ENCODE measurements around the gene HOXC9. TPM values are rescaled to one million over a fixed set of nuclear protein-coding genes. Genes with fewer than 3 reads are reported as not detected.

The HOXC9 gene
- total RNA-seq, 1 experiment from 2014 or later, result 9.4 TPM

GRCh38 chr12:53994009-53994263, 6.0 kb upstream of the HOXC9 start:
- in situ Hi-C loops (cut with HindIII; ENCODE audit: low pct_unique_long_range_greater_than_20kb, low sequenced_read_pairs), result no loop called here
- no peak for DNase-seq (ENCODE audit: low read depth, low spot score)

DNA sequence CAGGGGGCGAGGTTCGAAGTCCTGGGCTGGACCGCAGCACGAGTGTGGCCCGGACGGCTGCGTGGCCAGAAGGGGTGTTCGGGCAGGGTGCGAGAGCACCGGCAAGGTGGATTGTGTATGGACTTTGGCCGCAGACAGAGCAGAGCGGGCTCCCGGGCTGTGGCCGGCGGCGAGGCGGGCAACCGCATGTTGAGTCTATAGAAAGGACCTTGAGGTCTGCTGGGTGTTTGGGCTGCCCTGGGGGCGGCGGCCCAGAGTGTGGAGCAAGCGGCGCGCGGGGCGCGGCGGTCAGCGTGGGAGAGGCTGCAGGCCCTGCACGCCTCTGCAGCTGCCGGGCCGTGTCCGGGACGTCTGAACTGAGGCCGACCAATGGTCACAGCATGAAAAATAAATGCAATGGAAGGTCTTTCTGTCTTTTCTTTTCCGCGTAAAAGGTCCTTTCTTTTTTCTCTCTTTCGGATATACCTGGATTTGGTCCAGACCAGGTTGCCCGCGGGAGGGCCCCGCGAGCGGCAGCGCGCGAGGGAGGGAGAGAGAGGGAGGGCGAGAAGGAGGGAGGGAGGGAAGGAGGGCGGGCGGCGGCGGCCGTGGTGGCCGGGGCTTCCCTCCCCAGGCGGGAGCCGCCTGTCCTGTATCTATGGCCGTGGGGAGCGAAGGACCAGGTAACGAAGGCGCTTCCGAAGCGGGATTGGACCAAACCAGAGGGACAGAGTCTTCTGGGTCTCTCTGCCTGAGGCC, 5.5 kb upstream of the HOXC9 start:
- in situ Hi-C loops (cut with HindIII; ENCODE audit: low pct_unique_long_range_greater_than_20kb, low sequenced_read_pairs), result no loop called here
- no peak for DNase-seq (ENCODE audit: low read depth, low spot score)

- in situ Hi-C loops (cut with HindIII; ENCODE audit: low pct_unique_long_range_greater_than_20kb, low sequenced_read_pairs), result no loop called here
- no peak for DNase-seq (ENCODE audit: low read depth, low spot score)
Measured at GRCh38 chr12:53995002-53995377, 5.0 kb upstream of the HOXC9 start.

- in situ Hi-C loops (cut with HindIII; ENCODE audit: low pct_unique_long_range_greater_than_20kb, low sequenced_read_pairs), result no loop called here
- DNase-seq (ENCODE audit: low read depth, low spot score), result no peak
Measured at GRCh38 chr12:53995378-53996239, 4.4 kb upstream of the HOXC9 start.

DNA sequence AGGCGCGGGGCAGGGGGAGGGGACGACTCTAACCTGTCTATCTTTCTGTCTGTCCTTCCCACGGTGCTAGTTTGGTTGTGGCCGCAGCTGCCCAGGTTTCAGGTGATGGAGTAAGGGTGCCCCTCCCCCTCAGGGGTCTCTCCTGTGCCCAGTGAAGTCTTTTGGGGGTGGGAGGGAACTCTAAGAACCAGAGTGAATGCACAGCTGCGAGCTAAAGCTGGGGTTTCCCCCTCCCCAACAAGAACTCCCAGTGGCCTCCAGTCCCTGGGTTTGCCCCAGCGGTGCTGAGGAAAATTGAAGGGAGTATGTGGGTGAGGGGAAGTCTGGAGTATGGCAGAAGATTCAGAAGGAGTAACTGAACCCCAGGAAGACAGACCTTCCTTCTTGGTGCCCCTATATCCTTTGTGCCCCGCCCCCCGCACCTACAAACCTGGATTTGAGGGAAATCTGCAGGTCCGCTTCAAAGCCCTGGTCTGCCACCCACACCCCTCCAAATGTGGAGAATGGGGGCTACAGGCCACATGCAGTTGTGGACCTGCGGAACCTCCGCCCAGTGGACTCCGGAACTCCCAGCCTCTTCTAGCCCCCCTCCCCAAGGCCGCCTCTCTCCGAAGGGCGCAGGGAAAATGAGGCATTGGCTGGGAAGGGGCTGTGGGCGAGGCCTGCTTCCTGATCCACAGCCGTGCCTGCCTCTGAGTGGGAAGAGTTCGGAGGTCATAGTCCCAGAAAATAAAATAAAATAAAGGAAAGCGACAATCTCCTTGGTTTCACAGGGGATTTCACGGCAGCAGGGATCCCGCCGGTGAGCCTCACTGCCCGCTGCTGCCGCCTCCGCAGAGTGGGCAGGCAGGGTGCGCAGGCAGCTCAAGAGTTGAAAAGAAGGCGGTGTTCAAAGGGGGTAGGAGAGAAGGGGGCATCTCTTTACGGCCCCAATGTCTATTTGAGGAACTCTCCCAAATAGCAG, 3.4 kb upstream of the HOXC9 start:
- in situ Hi-C loops (cut with HindIII; ENCODE audit: low pct_unique_long_range_greater_than_20kb, low sequenced_read_pairs), result no loop called here

DNA sequence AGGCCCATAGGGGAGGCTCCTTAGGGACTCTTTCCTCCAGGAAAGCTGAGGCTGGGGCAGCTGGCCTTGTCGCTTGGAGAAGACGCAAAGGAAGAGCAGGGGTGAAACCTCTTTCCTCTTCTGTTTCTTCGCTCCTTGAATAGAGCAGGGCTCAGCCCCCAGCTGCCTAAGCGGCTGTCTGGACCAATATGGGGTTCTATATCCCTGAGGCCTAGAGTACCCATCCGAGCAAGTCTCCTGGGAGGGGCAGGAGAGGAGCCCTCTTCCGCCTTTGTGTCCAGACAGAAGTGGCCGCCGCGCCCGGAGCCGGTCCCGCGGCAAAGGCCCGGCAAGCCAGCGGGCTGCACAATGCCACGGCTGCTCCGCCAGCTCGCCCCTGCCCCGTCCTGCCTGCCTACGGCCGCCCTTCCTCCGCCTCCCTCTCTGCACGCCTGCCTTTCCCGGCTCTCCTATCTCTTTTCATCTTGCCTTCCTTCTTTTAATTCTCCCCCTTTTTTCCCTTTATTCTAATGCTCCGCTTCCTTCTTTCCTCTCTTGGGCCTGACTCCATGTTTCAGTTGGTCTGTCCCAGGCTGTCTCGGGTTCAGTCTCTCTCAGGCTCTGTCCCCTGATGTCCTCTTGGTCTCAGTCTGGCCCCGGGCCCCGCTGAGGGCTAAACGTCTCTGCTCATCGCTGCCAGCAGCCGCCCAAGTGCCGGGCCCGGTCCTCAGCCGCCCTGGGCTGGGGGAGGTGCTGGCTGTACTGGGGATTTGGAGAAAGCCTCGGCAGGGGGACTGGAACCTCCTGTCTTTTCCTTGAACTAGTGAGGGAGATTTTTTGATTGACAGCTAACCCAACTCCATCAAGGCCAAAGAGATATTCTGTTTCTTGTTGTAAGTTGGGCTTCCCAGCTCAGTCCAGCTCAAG, 2.5 kb upstream of the HOXC9 start:
- DNase-seq (ENCODE audit: low read depth, low spot score), result no peak
- in situ Hi-C loops (cut with HindIII; ENCODE audit: low pct_unique_long_range_greater_than_20kb, low sequenced_read_pairs), result no loop called here

More for the DNA sequence above, 3.4 kb upstream of the HOXC9 start:
- DNase-seq (ENCODE audit: low read depth, low spot score), result no peak

DNA sequence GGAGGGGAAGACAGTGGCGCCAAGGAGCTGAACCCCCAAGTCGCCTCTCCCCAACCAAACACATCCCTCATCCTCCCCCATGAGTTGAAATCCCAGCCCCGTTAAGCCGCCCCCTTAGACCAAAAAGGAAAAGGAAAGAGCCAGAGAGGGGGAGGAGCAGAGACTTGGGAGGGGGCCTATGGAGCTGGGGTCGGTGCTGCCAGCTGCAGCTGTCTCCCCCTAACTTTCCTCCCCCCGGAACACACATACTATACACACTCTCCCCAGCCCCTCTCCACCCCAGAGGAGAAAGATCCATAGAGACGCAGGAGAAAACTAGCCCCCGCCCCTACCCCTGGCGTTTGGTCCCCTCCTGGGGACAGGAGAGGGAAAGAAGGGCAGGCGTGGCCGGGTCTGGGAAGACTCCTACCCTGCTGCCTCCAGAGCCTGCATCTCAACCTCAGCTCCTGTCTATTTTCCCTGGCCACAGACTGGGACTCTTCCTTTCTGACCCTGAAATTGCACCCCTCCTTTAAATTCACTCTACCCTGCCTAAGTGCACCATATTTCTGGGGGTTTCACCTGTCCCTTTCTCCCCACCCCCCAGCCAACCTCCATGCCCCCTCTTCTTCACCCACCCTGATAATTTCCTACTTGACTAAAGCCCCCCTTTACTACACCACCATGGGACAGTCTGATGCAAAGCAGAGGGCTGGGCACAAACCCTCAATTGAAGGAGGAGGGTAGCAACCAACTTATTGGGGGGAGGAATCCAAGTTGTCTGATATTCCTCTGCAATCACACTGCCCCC, 1.7 kb upstream of the HOXC9 start:
- no peak for DNase-seq (ENCODE audit: low read depth, low spot score)
- in situ Hi-C loops (cut with HindIII; ENCODE audit: low pct_unique_long_range_greater_than_20kb, low sequenced_read_pairs), result no loop called here

DNA sequence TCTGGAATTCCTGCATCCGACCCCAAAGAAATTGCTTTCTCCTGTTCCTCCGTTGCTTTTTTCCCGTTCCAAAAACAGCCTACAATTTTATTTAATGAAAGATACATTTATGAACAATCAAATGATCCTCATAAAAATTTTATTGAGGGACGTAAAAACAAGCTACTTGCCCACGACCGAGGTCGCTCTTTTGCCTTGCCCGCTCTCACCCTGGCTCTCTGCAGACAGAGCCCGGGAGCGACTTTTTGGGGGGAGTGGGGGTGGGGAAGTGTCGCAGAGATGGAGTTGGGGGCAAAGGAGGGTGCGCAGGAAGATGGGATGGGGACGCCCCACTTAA, 1.1 kb upstream of the HOXC9 start:
- DNase-seq (ENCODE audit: low read depth, low spot score), result no peak
- in situ Hi-C loops (cut with HindIII; ENCODE audit: low pct_unique_long_range_greater_than_20kb, low sequenced_read_pairs), result no loop called here

GRCh38 chr12:53999559-54000115, 324 bp upstream of the HOXC9 start:
- in situ Hi-C loops (cut with HindIII; ENCODE audit: low pct_unique_long_range_greater_than_20kb, low sequenced_read_pairs), result no loop called here
- DNase-seq (ENCODE audit: low read depth, low spot score), result peak; percentile 79

DNA sequence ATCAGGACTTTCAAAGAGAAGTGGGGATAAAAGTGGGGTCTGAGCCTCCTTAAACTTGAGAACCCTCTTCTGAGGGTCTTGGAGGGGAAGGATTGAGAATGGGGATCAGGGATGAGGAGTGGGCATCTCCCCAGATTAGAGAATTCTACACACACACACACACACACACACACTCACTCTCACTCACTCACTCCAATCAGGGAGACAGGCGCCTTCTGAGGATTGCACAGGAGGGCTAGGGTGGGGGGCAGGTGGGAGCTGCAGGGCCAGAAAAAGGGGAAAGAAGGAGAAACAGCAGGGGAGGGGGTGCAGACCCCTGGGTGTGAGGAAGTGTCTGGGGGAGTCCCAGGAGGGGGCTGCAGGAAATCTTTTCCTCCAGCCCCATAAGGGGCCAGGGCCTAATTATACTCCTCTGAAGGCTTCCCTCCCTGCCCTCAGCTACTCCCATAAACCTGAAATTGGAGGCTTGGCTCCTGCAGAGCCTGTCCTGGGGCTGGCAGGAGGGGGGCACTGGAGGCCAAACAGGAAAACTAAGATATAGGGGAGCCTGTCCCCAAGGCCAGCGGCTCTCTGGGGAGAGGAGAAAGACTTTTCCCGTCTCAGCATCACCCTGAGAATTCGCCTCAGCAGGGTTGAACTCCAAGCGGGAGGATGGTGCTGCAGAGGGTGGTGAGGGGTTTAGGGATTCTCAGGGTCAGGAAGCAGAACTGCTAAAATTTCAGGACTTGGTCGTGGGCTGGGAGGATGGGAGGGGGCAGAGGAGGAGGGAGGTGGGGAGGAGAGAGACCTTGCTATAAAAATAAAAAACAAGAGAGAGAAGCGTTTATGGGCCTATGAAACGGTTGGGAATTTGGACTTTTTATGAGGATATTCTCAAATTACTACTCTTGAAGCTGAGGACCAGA, 1.6 kb downstream of the HOXC9 start:
- in situ Hi-C loops (cut with HindIII; ENCODE audit: low pct_unique_long_range_greater_than_20kb, low sequenced_read_pairs), result no loop called here
- no peak for DNase-seq (ENCODE audit: low read depth, low spot score)

DNA sequence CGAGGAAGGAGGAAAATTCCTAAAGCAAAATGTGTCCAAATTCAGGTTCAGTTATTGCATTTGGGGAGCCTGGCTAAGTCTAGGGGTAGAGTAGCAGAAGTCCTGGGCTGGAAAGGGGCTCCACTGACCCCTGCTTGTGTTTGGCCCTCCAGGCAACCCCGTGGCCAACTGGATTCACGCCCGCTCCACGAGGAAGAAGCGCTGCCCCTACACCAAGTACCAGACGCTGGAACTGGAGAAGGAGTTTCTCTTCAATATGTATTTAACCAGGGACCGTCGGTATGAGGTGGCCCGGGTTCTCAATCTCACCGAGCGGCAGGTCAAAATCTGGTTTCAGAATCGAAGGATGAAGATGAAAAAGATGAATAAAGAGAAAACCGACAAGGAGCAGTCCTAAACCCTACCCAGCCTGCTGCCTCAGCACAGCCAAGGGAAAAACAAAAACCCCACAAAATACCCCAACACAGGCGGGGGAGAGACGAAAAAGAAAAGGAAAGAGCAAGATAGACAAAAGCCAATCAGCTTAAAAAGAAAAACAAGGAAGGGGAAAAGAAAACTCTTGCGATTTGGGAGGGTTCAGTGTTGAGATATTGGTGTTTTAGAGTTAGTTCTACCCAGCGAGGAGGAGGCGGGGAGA, 2.4 kb downstream of the HOXC9 start:
- in situ Hi-C loops (cut with HindIII; ENCODE audit: low pct_unique_long_range_greater_than_20kb, low sequenced_read_pairs), result no loop called here
- DNase-seq (ENCODE audit: low read depth, low spot score), result no peak

- in situ Hi-C loops (cut with HindIII; ENCODE audit: low pct_unique_long_range_greater_than_20kb, low sequenced_read_pairs), result no loop called here
- no peak for DNase-seq (ENCODE audit: low read depth, low spot score)
Measured at GRCh38 chr12:54002915-54003389, 3.0 kb downstream of the HOXC9 start.

DNA sequence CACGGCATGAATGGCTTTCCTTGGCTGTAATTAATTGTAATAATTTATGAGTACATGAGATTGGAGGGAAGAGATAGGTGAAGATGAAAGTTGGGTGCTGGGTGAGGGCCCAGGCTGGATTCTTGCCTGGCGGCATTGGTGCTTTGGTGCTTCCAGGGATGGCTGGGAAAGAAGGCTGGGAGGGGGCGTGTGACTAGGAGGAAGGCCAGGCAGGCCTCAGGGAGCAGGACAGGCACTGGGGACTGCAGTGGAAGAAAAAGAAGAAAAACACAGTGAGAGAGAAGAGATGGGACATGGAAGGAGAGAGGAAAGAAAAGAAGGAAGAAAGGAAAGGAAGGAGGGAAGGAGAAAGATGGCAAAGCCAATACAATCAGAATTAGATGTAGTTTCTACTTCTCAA, 3.7 kb downstream of the HOXC9 start:
- in situ Hi-C loops (cut with HindIII; ENCODE audit: low pct_unique_long_range_greater_than_20kb, low sequenced_read_pairs), result no loop called here
- no peak for DNase-seq (ENCODE audit: low read depth, low spot score)

GRCh38 chr12:54004063-54004840, 4.3 kb downstream of the HOXC9 start:
- in situ Hi-C loops (cut with HindIII; ENCODE audit: low pct_unique_long_range_greater_than_20kb, low sequenced_read_pairs), result no loop called here

More at GRCh38 chr12:54004063-54004840, 4.3 kb downstream of the HOXC9 start:
- no peak for DNase-seq (ENCODE audit: low read depth, low spot score)
